HG03457 (cell line): ENCODE measurements around the gene KIF7.

Source experiments
- ATAC-seq: cut with Tn5 transposase; IDR thresholded peaks from one replicate; pipeline ENCODE4 v1.9.1; 2021; ENCODE audit warnings: moderate number of reproducible peaks; ENCODE audit not compliant: unreplicated experiment

Gene KIF7

DNA sequence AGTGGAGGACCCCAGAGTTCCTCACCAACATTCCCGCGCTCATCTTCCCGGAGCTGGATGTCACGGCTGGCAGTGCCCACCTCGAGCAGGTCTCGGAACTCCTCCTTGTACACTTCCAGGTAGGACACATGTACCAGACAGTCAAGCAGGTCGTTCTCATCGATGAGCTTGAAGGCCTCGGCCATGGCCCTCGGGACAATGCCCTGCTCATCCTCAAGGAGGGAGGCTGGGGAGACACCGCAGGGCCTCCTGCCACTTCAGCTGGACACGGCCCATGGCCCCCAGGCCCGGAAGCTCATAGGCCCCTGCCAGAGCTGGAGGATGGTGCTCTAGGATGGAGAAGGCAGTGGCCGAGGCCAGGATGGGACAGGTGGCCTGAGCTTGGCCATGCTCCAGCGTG is 5.6 kb downstream of the KIF7 start:
- no peak for ATAC-seq

DNA sequence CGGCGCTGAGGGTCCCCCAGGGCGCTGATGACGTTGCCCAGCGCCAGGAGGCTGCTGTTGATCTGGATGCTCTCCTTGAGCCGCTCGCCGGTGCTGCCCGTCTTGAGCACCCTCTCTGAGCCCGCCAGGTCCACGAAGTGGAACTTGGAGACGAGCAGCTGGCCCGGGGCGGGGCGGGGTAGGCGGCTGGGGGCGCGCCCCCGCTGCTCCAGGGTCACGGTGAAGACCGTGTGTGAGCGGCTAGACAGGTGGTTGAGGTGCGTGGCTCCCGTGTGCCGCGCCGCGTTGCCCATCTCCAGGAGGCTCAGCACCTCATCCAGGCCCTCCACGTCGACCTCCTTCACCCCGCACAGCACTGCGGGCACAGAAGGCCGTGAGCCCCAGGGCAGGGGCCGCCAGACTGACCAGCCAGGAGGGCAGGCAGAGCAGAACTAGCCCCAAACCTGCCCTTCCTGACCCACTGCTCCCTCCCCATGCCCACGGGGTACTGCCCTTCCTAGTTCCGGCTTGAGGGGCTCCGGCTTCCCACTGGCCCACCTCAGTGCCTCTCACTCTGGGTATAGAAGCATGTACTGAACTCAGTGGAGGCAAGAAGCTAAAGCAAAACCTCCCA is 6.1 kb downstream of the KIF7 start:
- ATAC-seq = no peak

DNA sequence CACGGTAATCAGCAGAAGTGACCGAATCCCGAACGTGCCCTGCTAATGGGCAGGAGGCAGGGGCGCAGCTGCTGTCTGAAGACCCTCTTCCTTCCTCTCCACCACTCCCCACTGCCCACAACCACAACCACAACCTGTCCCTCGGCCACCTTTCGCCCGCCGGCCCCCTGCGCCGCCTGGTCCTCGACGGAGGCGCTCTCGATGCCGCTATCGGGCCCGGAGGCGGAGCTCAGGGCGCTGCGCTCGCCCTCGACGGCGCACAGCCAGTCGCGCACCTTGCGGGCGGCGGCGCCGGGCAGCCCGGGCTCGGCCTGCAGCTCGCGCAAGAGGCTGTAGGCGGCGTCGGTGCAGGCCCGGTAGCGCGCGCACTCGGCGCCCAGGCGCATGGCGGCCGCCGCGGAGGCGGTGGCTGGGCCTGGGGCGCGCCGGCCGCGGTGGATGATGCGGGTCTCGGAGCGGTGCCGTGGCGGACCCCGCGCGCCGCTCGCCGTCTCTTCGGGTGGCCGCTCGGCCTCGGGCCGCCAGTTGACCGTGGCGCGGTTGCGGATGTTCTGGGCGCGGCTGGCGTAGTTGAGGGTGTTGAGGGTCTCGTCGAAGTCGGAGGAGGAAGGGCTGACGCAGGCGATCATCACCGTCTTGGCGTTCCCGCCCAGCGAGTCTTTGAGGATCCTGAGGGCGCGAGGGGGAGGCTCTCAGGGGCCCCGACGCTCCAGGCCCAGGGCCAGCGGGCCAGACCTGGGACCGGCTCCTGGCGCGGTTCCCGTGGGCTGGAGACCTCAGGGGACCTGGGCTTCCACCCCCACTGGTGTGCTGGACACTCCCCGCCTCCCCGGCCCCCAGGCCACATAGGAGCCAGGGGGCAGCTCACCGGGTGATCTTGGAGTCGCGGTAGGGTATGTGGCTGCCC is 6.9 kb downstream of the KIF7 start:
- no peak for ATAC-seq

DNA sequence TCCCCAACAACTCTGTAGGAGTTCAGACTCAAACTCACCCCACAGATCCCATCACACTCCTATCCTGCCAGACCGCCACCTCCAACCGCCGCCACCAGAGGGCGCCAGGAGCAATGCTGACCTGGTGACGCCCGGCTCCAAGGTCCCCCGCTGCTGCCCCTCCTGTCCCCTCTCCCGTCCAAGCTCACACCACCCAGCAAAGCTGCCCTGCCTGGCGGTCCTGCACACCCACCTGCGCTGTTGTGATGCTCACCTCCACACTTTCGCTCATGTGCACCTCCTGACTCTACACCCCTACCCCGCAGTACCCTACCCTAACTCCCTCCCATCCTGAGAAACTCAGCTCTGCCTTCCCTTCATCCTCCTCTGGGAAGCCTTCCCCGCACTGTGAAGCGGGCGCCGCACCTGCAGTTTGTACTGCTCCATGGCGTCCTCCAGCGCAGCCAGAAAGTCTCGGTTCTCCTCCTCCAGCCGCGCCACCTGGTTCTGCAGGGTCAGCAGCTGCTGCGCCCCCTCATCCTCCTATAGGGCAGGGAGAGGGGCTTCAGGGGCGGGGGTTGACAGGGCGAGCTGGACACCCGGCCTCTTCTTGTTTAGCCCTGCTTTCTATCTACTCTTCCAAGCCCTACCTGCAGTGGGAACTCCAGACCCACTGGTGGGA is 7.9 kb downstream of the KIF7 start:
- ATAC-seq = no peak

DNA sequence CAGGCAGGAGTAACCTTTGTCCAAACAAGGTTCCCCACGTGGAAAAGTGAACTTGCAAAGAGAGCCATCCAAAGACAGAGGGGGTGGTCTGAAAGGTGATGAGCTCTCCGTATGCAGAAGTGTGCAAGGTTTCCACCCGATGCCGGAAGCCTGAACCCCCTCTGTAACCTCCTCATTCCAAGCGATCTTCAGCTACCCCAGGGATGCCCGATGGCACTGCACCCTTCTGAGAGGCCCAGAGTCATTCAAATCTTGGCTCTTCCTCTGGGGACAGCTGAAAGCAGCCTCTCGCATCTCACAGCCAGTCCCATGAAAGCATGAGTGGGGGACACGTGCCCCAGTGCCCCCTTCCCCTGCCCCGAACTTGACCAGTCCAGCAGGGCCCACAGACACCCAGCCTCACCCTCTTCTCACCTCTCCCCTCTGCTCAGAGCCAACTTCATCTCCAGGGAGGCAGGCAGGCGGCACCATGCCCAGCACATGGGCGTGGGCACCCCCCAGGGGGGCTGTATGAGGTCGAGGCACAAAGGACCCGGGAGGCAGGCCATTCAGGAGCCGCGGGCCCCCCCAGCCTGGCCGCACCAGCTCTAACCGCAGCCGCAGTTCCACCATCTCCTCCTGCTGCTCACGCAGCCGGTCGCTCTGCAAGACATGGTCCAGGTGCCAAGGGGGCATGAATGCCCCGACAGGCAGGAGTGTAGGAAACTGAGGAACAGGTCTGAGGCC is 8.7 kb downstream of the KIF7 start:
- ATAC-seq = no peak

DNA sequence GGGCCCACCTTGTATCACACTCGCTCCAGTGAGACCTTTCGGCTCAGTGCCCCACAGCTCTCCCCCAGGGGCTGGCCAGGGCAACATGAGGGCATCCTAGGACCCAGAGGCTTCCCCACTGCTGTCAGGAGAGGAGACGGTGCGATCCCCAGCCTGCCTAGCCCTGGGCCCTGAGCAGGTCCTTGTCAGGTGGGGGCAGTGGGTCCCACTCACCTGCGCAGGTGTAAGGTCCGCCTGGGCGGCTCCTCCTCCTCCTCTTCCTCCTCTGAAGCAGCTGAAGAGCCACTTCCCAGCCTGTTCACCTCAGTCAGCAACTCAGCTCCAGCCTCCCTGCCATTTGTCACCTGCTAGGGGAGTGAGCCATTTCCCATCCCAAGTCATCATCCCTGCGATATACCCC is 9.6 kb downstream of the KIF7 start:
- ATAC-seq = no peak

DNA sequence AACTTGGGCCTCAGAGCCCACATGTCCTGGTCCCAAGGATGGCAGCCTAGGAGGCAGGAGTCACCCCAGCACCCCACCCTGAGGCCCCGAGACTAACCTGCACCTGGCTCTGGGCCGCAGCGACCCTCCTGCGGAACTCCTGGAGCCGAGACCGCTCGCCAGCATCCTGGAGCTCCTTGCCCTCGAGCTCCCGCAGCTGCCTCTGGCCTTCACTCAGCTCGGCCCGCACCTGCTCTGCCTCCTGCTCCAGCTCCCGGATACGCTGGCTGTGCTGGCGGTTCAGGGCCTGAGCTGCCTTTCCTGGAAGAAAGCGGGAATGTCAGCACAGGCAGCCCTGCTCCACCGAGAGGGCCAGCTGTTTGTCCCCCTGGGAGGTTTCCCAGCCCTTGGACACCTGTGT is 13.2 kb downstream of the KIF7 start:
- ATAC-seq = no peak

DNA sequence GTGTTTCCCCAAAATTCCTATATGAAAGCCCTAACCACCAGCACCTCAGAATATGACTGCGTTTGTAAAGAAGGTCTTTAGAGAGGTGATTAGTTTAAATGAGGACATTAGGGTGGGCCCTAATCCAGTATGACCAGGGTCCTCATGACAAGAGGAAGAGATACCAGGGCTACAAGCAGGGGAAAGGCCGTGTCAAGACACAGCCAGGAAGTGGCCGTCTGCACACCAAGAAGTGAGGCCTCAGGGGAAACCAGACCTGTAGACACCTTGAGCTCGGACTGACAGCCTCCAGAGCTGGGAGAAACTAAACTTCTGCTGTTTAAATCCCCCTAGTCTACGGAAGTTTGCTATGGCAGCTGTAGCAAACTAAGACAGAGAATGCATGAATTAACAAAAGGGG is 14.2 kb downstream of the KIF7 start:
- ATAC-seq = no peak

DNA sequence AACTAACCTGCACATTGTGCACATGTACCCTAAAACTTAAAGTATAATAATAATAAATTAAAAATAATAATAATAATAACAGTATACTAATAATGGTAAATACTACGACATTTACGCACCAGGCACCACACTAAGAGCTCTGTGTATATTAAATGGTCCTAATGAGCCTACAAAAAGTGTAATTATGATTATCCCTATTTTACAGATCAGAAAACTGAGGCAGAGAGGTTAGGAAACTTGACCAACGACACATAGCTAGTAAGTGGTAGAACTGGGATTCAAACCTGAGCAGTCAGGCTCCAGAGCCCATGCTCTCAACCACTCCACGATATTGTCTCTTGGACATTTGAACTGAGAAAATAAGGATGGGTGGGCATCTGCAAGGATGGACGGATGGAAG is 15.0 kb downstream of the KIF7 start:
- no peak for ATAC-seq

DNA sequence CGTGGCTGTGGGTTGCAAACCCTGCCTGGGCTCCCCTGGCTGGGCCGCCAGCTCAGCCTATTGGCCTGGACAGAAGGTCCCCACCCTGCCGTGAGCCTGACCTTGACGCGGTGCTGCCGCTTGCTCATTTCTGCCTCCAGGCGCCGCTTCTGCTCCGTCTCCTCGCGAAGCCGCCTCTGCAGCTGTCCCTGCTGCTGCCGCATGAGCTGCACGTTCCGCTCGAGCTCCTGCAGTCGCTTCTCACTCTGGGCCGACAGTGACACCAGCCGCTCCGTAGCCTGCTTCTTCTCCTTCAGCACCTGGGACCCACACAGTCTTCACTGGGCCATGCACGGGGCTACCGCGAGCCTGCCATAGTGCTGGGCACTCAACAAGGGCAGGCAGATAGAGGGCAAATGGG is 21.7 kb downstream of the KIF7 start:
- ATAC-seq = no peak

DNA sequence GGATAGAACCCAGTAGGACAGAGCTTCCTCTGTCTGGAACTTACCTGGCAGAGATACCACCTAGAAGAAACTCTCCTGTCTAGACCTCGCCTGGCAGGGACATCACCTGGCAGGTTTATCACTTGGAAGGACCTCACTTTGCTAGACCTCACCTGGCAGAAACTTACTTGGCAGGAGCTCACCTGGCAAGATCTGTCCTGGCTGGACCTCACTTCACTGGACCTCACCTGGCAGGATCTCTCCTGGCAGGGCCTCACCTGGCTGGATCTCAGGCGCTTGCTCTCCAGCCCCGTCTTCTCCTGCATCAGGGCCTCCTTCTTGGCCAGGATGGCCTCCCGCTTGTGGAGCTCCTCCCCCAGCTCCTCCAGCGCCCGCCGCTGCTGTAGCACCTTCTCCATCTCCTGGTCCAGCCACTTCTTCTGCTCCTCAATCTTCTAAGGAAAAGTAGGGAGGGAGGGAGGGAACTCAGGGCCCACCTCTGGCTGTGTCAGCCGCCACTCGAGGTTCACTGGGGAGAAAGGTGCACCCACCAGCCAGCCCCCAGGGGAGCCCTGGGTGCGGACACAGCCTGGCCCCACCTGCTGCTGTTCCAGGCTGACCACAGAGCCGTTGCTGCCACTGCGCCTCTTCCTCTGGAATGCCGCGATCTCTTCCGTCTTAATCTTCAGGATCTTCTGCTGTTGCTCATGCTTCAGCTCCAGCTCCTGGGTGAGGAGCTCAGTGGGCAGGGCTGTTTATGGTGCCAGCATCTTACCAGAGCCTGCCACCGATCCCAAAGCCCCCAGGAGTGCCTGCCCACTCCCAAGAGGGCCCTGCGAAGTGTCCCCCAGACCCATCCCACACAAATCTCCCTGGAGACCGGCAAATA is 22.5 kb downstream of the KIF7 start:
- ATAC-seq = no peak

DNA sequence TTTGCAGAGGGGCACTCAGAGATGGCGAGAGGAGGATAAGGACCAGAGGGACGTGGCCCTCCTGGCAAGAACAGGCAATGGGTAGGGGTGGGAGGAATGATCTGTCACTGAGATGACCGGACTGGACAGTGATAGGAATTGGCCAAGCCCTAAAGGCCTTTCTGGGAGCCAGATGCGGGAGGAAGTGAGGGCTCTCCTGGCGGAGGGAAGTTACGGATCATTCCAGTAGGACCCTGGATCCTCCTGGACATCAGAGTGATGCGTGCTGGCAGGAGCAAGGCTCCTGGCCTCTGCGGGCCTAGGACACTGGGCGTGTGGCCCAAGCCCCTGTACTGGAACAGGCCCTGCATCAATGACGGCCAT is 23.4 kb downstream of the KIF7 start:
- no peak for ATAC-seq

DNA sequence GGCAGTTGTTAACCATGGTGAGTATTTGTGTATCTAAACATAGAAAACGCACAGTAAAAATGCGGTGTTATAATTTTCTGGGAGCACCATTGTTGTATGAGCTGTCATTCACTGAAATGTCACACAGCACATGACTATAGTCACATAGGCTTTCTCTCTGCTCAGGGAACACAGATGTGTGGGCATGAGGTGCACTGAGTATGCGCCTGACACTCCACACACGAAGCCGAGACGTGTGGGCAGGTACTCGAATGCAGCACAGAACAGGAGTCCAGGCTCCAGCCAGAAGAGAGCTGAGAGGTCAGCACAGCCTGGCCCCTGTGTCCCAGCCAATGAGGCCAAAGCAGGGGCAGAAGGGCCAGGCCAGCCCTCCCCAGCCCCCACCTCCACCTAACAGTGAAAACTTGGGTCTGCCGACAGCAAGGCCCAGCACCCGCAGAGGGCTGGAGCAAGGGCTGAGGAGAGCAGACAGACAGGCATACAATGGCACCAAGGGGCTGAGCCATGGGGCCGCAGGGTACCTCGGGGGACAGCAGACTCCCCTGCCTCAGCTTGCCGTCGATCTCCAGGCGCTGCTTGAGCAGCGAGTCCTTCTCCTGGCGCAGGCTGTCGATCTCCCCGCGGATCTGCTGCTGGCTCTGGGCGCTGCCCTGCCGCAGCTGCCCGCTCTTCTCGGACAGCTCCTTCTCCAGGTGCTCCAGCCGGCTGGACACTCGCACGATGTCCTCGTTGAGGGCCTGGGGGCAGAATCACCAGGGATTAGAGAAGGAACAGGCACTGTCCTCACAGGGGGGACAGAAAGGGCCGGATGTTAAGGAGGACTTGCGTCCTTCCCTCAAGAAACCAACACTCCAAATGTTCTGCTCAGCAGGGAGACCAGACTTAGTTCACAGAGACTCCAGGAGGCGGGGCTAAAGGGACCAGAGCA is 24.0 kb downstream of the KIF7 start:
- no peak for ATAC-seq

DNA sequence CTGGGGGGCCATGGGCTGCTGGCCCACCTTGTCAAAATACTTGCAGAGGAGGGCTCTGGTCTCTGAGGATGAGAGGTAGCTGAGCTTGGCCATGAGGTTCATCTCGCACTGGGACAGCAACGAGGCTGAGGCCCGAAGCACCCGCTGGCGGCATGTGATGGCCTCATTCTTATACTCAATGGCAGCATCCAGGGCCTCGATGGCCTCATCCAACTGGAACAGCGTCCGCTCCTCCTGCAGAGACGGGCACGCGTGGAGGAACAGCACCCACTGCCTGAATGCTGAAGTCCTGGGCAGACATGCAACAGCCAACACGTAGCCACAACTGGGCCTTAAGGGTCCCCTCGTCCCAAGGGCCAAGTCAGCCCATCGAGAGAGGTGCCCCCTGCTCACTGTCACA is 25.0 kb downstream of the KIF7 start:
- ATAC-seq = no peak

DNA sequence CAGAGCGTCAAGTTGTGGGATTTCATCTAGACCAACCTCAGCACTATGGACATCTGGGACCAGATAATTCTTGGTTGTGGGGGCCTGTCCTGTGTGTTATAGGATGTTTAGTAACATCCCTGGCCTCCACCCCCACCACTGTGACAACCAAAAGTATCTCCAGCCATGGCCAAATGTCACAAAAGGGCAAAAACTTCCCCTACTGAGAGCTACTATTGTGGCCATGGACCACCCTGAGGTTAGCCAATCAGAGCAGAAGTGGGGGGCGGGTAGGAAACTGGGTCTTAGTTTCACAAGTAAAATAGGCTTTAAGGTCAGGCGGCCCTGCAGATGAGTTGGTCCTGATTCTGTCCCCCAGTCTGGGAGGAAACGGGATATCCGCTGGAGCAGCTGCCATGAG is 25.4 kb downstream of the KIF7 start:
- ATAC-seq = no peak

DNA sequence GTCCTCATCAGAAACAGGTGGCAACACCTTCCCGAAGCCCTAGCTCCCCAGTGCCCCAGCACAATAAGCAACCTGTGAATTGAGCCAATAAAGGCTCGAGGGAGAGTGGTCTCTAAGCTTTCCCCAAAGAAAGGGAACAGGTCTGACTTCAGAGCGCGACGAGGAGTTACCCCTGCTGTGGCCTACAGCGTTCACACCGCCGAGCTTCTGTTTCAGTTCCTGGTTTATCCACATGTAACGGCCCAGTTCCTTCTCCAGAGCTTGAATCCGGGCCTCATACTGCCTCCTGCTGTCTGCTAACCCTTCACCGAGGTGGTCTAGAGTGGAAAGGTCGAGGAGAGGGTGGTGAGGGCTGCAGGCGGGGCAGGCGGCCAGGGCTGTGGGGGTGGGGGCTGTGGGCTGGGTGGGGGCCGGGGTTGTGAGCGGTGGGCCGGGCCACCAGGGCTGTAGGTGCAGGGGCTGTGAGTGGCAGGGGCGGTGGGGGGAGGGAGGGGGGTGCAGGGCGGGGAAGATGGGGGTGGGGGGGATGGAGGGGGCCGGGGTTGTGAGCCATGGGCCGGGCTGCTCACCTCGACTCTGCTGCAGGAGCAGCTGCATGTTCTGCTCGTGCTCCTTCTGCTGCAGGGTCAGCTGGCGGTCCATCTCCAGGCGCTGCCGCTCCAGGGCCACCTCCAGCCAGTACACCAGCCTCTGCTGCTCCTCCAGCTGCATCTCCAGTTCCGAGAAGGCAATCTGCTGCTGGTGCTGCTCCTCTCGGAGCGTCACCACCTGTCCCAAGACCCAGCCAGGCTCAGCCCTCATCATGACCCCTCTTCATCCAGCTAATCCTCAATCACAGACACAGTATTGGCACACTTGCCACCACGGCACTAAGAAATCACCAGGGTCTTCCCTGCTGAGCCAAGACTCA is 26.2 kb downstream of the KIF7 start:
- no peak for ATAC-seq

DNA sequence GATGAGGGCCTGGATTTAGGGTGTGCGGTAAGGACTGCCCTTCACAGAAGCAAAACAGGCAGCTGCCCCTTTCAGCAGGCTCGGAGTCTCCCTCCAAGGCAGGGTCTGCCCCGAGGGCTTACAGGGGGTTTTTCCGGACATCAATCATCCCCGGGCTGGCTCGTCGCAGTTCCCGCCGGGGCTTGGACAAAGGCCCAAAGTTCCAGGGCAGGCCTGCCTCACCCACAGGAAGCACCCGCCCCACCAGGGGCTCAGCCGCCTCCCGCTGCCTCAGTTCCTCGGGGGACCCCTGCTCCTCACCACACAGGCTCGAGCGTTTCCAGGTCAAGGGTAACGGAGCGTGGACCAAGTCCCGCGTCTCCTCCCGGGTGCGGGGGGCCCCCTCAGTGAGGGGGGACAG is 27.0 kb downstream of the KIF7 start:
- no peak for ATAC-seq

DNA sequence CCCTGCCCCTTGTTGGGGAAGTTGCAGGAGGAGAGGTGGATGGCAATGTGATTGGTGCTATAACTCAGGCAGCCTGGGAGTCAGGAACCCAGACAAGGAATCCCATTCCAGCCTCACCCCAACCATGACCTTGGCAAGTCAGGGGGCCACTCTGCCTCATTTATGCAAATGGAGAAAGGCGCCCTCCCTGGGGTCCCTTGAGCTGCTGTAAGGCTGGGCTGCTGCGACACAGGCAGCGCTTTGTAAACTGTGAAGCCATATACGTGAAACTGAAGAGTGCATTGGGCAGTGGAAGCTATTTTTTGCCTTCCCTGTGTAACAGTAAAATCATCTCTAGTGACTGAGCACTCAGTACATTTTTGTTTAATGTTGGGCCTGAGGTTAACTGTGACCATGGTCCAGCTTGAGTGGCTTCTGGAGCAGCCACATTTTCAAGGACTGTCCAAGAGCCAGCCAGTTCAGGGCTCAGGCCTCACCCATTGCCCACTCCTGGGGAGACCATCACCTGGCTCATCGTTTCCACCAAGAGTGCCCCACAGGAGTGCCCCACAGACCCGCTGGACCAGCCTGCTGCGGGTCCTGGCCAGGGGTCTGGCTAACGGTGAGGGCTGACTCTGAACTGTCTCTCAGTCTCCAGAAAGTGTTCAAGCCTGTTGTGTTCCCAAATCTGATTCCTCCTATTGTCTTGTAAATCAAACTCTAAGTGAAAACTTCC is 27.9 kb downstream of the KIF7 start:
- no peak for ATAC-seq
